GM18505 (cell line): ENCODE results near the gene LRRC41.
"Not testable (repeated sequence)": the region's sequence is repeated elsewhere in the genome, so short reads cannot be mapped to it uniquely, and the experiment has no call there.

Experiments used
- ATAC-seq: cut with Tn5 transposase; IDR thresholded peaks from one replicate; pipeline ENCODE4 v1.9.1; 2021; ENCODE audit not compliant: unreplicated experiment
- POLR2A ChIP-seq: IDR thresholded peaks from 4 replicates; pipeline ENCODE4 v1.6.1; 2011; ENCODE audit warnings: borderline replicate concordance; ENCODE audit not compliant: insufficient read depth, insufficient read length; ENCODE audit errors: extremely low read depth

The LRRC41 gene

GRCh38 chr1:46333300-46334029 lies 30.0 kb upstream of the LRRC41 start:
- TF ChIP-seq POLR2A = peak; percentile 83
- ATAC-seq = peak; percentile 56

DNA sequence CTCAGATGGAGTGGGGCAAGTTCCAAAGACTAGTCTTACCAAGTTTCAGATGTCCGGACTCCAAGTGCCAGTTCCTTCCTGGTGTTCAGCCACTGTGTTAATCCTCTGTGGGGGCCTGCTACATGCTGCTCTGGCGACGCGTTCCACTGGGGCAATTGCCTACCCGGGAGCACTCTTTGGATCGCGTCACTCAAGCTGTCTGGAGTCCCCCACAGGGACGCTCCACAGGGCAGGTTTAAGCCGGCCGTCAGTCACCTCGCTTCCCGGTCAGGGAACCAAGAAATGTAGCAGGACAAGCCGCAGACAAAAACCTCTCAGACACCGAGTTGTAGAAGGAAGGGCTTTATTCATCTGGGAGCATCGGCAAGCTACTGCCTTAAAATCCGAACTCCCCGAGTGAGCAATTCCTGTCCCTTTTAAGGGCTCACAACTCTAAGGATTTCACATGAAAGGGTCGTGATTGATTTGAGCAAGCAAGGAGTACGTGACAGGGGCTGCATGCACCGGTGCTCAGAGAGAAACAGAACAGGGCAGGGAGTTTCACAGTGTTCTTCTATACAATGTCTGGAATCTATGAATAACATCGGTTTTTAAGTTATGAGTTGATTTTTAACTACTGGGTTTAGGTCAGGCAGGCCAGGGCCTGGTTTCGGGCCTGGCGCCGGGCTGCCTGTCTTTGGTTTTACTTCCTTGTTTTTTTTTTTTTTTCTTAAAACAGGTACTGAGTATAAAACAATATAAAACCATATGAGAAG lies 28.5 kb upstream of the LRRC41 start:
- not testable (repeated sequence) for ATAC-seq

- ATAC-seq = not testable (repeated sequence)
Measured at GRCh38 chr1:46330381-46330780, 27.0 kb upstream of the LRRC41 start.

GRCh38 chr1:46329807-46330206 lies 26.4 kb upstream of the LRRC41 start:
- not testable (repeated sequence) for ATAC-seq

DNA sequence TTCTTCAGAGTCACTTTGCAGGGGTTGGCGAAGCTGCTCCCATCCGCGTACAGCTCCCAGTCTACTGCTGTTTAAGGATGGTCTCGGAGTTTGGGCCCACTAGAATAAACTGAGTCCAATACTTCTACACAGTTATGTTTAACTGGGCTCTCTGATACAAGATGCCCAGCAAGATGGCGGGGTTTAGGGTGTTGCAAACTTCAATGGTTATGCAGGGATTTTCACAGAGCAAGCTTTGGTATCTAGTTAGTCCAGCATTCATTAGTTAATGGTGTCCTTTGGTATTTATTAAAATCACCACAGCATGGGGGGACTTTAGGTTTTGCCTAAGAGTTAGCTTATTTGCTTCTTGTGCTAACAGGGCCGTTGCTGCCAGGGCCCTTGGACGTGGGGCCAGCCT lies 24.8 kb upstream of the LRRC41 start:
- ATAC-seq = not testable (repeated sequence)

GRCh38 chr1:46325285-46326076 lies 22.1 kb upstream of the LRRC41 start:
- not testable (repeated sequence) for ATAC-seq

GRCh38 chr1:46322191-46322590 lies 18.8 kb upstream of the LRRC41 start:
- not testable (repeated sequence) for ATAC-seq

GRCh38 chr1:46319960-46320914 lies 16.8 kb upstream of the LRRC41 start:
- ATAC-seq = not testable (repeated sequence)

DNA sequence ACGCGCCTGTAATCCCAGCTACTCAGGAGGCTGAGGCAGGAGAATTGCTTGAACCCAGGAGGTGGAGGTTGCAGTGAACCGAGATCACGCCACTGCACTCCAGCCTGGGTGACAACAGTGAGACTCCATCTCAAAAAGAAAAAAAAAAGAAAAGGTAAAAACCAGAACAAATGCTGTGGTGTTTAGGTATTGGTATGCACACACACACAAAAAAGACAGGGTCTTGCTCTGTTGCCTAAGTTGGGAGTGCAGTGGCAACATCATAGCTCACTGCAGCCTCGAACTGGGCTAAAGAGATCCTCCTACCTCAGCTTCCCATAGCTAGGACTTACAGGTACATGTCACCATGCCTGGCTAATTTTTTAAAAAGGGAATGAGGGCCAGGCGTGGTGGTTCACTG lies 15.9 kb upstream of the LRRC41 start:
- ATAC-seq = not testable (repeated sequence)

- no peak for ATAC-seq
Measured at GRCh38 chr1:46317323-46317722, 13.9 kb upstream of the LRRC41 start.

GRCh38 chr1:46315669-46316403 lies 12.4 kb upstream of the LRRC41 start:
- ATAC-seq = no peak

More at GRCh38 chr1:46317323-46317722, 13.9 kb upstream of the LRRC41 start:
- no peak for TF ChIP-seq POLR2A

GRCh38 chr1:46310321-46310720 lies 6.9 kb upstream of the LRRC41 start:
- no peak for ATAC-seq
- TF ChIP-seq POLR2A = no peak

More at GRCh38 chr1:46315669-46316403, 12.4 kb upstream of the LRRC41 start:
- TF ChIP-seq POLR2A = no peak
